Globus pallidus (tissue), 1 donor: ENCODE data around the gene PET117.
"Not testable (repeated sequence)": the region's sequence is repeated elsewhere in the genome, so short reads cannot be mapped to it uniquely, and the experiment has no call there.

ENCODE experiments used
- DNase-seq: peaks from one replicate; pipeline ENCODE4 v3.0.0-alpha.2; 2015; ENCODE audit warnings: low spot score

The PET117 gene

GRCh38 chr20:18164356-18164755 lies 26.7 kb downstream of the PET117 start:
- DNase-seq: no peak

- no peak for DNase-seq
Measured at GRCh38 chr20:18165553-18165952, 27.9 kb downstream of the PET117 start.

DNA sequence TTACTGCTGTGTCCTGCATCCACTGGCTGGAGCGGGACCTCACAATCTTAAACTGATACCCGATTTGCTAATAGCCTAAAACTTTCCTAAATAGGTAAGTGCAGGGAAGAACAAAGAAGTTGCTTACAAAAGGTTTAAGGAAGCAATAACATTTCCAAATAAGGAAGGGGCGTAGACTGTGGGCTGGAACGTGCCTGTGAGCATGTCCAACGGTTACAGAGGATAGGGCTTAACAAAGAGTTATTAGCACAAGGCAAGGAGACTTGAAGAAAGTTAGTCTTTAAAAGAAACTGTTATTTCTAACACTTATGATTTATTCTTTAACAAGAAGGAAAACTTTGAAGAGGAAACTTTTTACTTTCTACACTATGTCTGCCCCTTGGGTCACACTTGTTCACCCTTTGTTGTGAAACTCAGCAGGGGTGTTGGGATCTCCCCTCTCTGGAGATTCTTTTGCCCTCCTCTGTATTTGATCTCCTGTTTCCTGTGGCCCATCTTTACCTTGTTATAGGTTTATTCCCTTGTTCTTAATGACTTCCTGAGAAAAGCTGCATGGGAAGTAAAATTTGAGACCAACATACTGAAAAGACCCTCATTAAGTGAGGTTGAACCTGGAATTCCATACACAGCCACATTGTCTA lies 28.7 kb downstream of the PET117 start:
- no peak for DNase-seq

- no peak for DNase-seq
Measured at GRCh38 chr20:18166950-18167349, 29.3 kb downstream of the PET117 start.

GRCh38 chr20:18172379-18172778 lies 34.7 kb downstream of the PET117 start:
- no peak for DNase-seq

GRCh38 chr20:18174906-18175683 lies 37.4 kb downstream of the PET117 start:
- no peak for DNase-seq

DNA sequence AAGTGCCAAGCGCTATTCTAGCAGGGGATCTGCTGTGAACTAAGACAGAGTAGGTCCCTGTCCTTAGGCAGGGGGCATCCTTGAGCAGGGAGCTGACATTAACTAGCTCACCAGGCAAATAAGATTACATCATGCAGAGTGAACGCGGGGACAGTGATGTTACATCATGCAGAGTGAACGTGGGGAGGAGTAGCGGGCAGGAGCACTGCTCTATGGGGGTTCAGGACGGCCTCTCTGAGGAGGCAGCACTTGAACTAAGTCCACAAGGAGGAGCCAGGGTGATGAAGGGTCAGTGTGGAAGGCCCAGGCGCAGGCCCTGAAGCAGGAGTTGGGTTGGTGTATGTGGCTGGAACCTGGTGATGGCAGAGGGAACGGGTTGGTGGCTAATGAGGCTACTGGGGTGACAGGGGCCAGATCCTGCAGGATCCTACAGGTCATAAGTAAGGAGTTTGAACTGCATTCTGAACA lies 38.7 kb downstream of the PET117 start:
- DNase-seq: no peak

DNA sequence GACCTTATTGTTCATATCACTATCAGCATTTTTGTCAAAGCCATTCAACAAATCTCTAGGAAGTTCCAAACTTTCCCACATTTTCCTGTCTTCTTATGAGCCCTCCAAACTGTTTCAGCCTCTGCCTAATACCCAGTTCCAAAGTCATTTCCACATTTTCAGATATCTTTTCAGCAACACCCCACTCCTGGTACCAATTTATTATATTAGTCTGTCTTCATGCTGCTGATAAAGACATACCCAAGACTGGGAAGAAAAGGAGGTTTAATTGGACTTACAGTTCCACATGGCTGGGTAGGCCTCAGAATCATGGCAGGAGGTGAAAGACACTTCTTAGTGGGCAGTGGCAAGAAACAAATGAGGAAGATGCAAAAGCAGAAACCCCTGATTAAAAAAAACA lies 42.7 kb downstream of the PET117 start:
- DNase-seq: not testable (repeated sequence)

GRCh38 chr20:18180815-18181214 lies 43.2 kb downstream of the PET117 start:
- no peak for DNase-seq

DNA sequence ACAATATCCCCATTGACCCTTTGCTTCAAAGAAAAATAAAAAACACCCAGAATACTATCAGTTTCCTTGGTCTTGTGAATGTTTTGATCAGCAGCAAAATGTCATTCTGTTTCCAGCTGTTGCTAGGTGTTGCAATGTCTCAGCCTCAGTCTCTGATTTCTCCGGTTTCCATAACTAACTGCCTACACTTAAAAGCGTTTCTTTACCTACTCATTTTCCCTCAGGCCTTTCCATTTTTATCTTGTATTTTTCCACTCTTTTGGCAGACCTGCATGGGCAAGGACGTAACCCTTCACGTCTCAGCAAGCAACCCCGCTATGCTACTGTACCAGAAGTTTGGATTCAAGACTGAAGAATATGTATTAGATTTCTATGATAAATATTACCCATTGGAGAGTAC lies 49.4 kb downstream of the PET117 start:
- no peak for DNase-seq

- DNase-seq: no peak
Measured at GRCh38 chr20:18188434-18188833, 50.8 kb downstream of the PET117 start.

DNA sequence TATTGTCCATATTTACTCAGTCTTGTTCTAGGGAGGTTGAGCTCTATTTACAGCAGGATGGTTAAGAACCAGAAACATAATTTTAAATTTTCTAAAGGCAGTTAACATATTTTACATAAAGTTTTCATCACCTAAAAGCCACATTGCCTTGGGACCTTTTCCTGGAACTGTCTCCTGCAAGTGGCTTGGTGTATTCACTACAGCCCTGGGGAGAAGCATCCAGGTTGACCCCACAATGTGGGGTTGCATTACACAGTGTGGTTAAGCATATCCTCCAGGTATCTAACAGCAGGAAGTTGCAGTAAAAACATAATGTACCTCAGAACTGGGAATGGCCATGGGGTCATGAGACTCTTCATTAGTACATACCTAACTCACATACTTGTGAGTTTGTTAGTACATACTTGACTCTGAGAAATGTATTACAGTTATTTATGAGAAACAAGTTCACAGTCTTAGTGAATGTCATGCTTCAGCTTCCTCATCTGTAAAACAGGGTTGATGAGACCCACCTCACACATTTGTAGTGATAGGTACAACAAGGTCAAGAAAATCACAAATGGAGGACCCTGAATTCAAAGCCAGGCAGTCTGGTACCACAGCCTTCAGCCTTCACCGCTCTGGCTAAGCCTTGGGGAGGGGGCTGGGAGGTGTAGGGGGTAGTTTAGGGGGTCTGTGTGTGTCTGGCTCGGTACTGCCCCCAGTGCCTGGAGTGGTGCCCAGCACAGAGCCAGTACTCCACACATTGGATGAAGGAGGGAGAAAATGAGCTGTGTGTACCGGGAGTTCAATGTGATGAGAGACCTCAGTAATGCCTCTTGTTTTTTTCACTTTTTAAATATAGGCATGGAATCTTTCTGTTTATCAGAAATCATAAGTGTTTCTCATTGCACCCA lies 52.9 kb downstream of the PET117 start:
- no peak for DNase-seq

GRCh38 chr20:18191306-18191705 lies 53.6 kb downstream of the PET117 start:
- no peak for DNase-seq
